Stimulated activated CD4-positive, alpha-beta T cell treated with anti-CD3 and anti-CD28 coated beads, Interleukin-1b, Interleukin-23, amount 100 ng/mL, for 4 hours (primary cell): ENCODE data around the gene TMEM178A.

ENCODE experiments used
- DNase-seq, 2 donors: peaks; one replicate each; pipeline ENCODE4 v3.0.0-alpha.2; 2020; ENCODE audit warnings: low read depth in 2 of 2

TMEM178A gene

GRCh38 chr2:39743269-39743776, 77.6 kb downstream of the TMEM178A start:
- DNase-seq, result no peak

GRCh38 chr2:39755466-39755865, 89.7 kb downstream of the TMEM178A start:
- DNase-seq, result no peak

GRCh38 chr2:39757156-39757555, 91.4 kb downstream of the TMEM178A start:
- DNase-seq, result no peak

- no peak for DNase-seq
Measured at GRCh38 chr2:39762448-39762847, 96.7 kb downstream of the TMEM178A start.
